BJ (cell line): ENCODE results near the gene MDH1B. TPM values are rescaled to one million over a fixed set of nuclear protein-coding genes. Genes with fewer than 3 reads are reported as not detected.

ENCODE experiments used
- CTCF ChIA-PET: fragments of 350-600 bp; formaldehyde crosslinking; extraction: SDS; loops from one replicate; lab custom pipeline; 2021; ENCODE audit warnings: antibody characterized with exemption, inconsistent platforms; lab: Yijun Ruan, JAX
- POLR2A ChIA-PET: fragments of 300-600 bp; sonication (Branson Sonifier 250); formaldehyde crosslinking; extraction: SDS; loops from one replicate; lab custom pipeline; 2021; ENCODE audit warnings: antibody characterized with exemption; lab: Charles Lee
- DNase-seq: peaks from one replicate; pipeline ENCODE4 v3.0.0-alpha.2; 2011; ENCODE audit warnings: low read depth
- H3K27me3 ChIP-seq: 2 replicates; pipeline ENCODE4 v1.6.0; 2011; ENCODE audit warnings: low read length; ENCODE audit not compliant: control insufficient read depth, insufficient read depth
- H3K36me3 ChIP-seq: 2 replicates; pipeline ENCODE4 v1.5.1; 2011; ENCODE audit warnings: low read length; ENCODE audit not compliant: control insufficient read depth, insufficient read depth
- H3K4me3 ChIP-seq: 2 replicates; pipeline ENCODE4 v1.5.1; 2011; ENCODE audit warnings: low read depth, mild to moderate bottlenecking, control low read depth, low read length
- polyA plus RNA-seq: library from polyadenylated mRNA; depleted of rRNA; stranded (reverse); fragments of >200 nt; gene quantifications from 2 replicates; pipeline ENCODE4 v1.2.3, GENCODE V29; 2011
- TF ChIP-seq, protein P1 (sequence below): IDR thresholded peaks from 2 replicates; pipeline ENCODE4 v1.5.1; 2011; ENCODE audit warnings: low read depth, mild to moderate bottlenecking, control low read depth, inconsistent platforms, low read length, moderate library complexity; ENCODE audit not compliant: insufficient read depth

Gene MDH1B
- polyA plus RNA-seq, 1 experiment: 0.39 TPM

DNA sequence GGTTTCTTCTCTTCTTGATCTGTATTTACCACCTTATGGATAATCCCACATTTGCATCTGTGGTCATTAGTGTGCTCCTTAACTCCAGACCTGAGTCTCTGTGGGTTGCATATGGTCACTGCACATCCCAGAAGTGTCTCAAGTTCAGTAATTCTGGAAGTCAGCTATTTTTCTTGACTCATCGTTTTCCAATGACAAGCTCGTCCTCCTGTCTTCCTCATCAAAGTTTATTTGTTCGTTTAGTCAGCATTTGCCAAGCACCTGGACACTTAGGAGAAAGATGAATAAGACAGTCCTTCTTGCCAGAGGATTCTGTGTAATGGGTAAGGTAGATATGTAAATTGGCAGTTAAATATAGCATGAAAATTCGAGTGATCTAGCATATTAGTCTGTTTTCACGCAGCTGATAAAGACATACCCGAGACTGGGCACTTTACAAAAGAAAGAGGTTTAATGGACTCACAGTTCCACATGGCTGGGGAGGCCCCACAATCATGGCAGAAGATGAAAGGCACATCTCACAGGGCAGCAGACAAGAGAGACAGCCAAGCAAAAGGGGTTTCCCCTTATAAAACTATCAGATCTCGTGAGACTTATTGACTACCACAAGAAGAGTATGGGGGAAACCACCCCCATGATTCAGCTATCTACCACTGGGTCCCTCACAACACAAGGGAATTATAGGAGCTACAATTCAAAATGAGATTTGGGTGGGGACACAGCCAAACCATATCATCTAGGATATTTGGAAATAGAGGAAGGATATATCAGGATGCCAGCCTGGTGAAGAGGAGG is 19.6 kb upstream of the MDH1B start:
- TF ChIP-seq, protein P1, sequence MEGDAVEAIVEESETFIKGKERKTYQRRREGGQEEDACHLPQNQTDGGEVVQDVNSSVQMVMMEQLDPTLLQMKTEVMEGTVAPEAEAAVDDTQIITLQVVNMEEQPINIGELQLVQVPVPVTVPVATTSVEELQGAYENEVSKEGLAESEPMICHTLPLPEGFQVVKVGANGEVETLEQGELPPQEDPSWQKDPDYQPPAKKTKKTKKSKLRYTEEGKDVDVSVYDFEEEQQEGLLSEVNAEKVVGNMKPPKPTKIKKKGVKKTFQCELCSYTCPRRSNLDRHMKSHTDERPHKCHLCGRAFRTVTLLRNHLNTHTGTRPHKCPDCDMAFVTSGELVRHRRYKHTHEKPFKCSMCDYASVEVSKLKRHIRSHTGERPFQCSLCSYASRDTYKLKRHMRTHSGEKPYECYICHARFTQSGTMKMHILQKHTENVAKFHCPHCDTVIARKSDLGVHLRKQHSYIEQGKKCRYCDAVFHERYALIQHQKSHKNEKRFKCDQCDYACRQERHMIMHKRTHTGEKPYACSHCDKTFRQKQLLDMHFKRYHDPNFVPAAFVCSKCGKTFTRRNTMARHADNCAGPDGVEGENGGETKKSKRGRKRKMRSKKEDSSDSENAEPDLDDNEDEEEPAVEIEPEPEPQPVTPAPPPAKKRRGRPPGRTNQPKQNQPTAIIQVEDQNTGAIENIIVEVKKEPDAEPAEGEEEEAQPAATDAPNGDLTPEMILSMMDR: no peak
- CTCF ChIA-PET: interaction anchor here (0.8 to 1.3 kb wide), 3 partner anchors 8 to 90 kb away, joined by 3 to 4 read pairs (median 3); no protein-coding TSS in a partner anchor
- Histone ChIP-seq H3K27me3 (no peaks in the 10 kb centered on the region), H3K4me3 (no peak overlapping the region), H3K36me3 (peaks cover 10% of the 10 kb centered on the region)
- no peak for DNase-seq
- POLR2A ChIA-PET: no interaction called here

DNA sequence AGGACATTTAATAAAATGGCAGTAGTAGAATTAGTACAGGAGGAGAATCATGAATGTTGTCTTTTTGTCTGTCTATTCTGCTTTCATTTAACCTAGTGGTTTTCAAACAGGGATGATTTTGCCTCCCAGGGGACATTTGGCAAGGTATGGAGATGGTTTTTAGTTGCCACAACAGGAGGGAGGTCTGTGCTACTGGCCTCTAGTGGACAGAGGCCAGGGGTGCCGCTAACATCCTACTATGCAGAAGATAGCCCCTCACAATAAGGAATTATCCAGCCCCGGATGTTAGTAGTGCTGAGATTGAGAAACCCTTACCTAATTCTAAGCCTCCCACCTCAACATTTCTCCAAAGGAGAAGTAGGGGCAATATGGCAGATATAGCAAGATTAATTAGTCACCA is 18.6 kb upstream of the MDH1B start:
- H3K36me3 ChIP-seq: peaks cover 8% of the 10 kb centered on the region
- no peaks in the 10 kb centered on the region for H3K27me3 ChIP-seq
- no peak overlapping the region for H3K4me3 ChIP-seq
- CTCF ChIA-PET: interaction anchor here (0.8 to 1.9 kb wide), 4 partner anchors 13 to 89 kb away, joined by 3 to 7 read pairs (median 3); no protein-coding TSS in a partner anchor
- POLR2A ChIA-PET: no interaction called here
- TF ChIP-seq, protein P1: peak; percentile 66
- no peak for DNase-seq

DNA sequence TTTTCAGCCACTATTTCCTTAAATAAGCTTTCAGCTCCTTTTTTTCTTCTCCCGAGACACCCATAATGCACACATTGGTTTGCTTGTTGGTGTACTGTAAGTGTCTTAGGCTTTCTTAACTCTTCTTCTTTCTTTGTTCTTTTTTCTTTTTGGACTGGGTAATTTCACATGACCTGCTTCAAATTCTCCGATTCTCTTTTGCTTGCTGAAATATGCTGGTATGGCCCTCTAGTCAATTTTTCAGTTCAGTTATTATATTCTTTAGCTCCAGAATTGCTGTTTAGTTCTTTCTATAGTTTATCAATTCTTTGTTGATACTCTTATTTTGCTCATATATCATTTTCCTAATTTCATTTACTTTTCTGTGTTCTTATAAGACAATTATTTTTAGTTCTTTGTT is 15.5 kb upstream of the MDH1B start:
- Histone ChIP-seq H3K27me3 (no peaks in the 10 kb centered on the region), H3K4me3 (no peak overlapping the region), H3K36me3 (peaks cover 5% of the 10 kb centered on the region)
- ChIA-PET POLR2A (no interaction called here), CTCF (interaction anchor here (0.7 to 3.2 kb wide), 3 partner anchors 8 to 243 kb away, joined by 3 to 22 read pairs (median 12); no protein-coding TSS in a partner anchor)
- no peak for DNase-seq
- TF ChIP-seq, protein P1: no peak

DNA sequence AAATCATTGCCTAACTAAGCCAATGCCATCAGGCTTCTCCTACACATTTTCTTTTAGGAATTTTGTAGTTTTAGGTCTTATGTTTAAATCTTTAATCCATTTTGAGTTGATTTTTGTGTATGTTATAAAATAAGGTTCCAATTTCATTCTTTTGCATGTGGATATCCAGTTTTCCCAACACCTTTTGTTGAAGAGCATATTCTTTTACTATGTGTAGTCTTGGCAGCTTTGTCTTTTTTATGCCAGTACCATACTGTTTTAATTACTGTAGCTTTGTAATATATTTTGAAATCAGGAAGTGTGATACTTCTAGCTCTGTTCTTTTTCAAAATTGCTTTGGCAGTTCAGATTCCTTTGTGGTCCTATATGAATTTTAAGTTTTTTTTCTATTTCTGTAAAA is 11.3 kb upstream of the MDH1B start:
- no peak for DNase-seq
- H3K27me3 ChIP-seq: no peaks in the 10 kb centered on the region
- ChIA-PET POLR2A (no interaction called here), CTCF (no interaction called here)
- no peak overlapping the region for H3K4me3 ChIP-seq
- H3K36me3 ChIP-seq: peaks cover 3% of the 10 kb centered on the region; the same call in 1 of the 2 replicates
- TF ChIP-seq, protein P1: no peak

DNA sequence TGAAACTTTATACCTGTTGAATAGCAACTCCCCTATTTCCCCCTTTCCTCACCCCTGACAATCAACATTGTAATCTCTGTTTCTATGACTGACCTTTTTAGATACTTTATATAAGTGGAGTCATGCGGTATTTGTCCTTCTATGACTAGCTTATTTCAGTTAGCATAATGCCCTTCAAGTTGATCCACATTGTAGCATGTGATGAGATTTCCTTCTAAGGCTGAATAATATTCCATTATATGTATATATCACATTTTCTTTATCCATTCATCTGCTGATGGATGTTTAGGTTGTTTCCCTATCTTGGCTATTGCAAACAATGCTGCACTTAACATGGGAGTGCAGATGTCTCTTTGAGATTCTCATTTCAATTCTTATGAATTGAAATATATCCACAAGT is 9.7 kb upstream of the MDH1B start:
- Histone ChIP-seq H3K27me3 (no peaks in the 10 kb centered on the region), H3K36me3 (peaks cover 3% of the 10 kb centered on the region; the same call in 1 of the 2 replicates), H3K4me3 (no peak overlapping the region)
- CTCF ChIA-PET: interaction anchor here (1.6 kb wide), 1 partner anchor 25 kb away, joined by 5 read pairs; no protein-coding TSS in a partner anchor
- no peak for DNase-seq
- TF ChIP-seq, protein P1: no peak
- POLR2A ChIA-PET: no interaction called here
